HG03521 (cell line): ENCODE results near the gene ARHGAP23.
"Not testable (repeated sequence)": the region's sequence is repeated elsewhere in the genome, so short reads cannot be mapped to it uniquely, and the experiment has no call there.

Source experiments
- ATAC-seq: cut with Tn5 transposase; IDR thresholded peaks from one replicate; pipeline ENCODE4 v1.9.1; 2021; ENCODE audit warnings: mild to moderate bottlenecking, moderate library complexity; ENCODE audit not compliant: unreplicated experiment

Gene ARHGAP23

DNA sequence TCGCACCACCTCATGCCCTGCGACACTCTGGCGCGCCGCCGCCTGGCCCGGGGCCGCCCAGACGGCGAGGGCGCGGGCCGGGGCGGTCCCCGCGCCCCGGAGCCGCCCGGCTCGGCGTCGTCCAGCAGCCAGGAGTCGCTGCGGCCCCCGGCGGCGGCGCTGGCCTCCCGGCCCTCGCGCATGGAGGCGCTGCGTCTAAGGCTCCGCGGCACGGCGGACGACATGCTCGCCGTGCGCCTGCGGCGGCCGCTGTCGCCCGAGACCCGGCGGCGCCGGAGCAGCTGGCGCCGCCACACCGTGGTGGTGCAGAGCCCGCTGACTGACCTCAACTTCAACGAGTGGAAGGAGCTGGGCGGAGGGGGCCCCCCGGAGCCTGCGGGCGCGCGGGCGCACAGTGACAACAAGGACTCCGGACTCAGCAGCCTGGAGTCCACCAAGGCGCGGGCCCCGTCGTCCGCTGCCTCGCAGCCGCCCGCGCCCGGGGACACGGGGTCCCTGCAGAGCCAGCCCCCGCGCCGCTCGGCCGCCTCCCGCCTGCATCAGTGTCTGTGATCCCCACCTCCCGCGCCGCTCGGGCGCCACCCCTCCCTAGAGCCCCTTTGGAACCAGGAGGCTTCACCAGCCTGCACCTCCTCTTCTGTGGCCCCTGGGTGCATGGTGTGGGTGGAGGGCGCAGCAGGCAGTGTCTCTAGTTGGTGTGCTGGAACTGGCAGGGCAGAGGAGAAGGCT lies 82.3 kb downstream of the ARHGAP23 start:
- ATAC-seq: no peak

DNA sequence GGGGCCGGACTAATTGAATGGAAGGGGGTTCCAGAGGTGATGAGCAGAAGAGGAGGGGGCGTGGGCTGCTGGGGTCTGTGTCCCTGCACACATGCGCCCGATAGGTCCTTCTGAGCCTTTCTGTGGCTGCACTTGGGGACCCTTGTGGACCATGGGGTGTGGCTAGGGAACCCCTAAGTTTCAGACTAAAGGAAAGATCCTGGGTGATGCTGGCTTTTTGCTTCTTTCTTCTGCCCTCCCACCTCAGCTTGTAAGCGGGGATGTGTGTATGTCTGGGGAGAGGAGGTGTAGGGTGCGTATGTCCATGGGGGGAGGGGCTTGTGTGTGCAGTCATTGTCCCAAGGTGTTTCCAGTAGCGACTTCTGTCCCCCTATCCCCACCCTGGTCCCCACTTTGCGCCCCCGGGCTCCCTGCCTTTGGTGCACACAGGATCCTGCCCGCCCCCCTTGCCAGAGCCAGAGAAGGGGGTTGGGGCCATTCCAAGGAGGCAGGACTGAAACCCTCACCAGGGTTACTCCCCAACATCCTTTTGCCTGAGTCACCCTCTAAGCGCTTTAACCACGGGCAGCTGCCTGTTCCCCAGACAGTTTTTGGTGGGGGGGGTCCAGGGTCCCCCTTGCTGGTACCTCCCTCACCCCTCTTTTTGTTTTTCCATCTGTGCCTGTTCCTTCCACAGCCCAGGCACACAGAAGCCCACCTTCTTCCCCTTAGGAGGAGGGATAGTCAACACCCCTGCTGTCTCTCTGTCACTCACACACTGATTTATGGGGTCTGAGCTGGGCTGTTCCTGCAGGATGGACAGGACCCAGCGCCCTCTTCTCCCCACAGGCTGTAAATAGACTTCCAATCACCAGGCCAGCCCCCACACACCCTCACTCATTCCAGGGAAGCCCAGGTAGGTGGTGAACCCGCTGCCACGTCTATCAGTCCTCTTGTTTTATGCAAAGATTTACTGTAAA lies 83.2 kb downstream of the ARHGAP23 start:
- ATAC-seq: no peak

DNA sequence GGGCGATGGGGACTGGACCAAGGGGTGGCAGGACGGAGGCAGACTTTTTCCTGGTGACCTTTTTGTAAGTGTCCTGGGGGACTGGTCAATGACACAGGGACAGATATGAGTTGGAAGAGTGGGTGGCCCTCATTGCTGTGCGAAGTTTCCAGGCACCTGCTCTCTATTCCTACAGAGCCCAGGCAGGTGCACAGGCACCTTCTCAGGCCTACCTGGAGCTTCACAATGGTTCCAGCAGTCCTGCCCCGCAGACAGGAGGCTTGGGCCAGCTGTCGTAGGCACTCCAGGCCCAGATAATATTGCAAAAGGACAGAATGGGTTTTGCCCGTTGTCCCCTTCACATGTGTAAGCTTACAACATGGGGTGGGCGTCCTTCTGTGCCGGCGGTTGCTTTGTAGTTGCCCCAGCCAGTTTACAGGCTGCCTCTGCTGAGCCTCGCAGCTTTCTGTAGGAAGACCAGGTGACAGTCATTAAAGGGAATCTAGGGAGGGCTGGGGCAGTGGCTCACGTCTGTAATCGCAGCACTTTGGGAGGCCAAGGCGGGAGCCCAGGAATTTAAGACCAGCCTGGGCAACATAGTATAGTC lies 84.3 kb downstream of the ARHGAP23 start:
- no peak for ATAC-seq

DNA sequence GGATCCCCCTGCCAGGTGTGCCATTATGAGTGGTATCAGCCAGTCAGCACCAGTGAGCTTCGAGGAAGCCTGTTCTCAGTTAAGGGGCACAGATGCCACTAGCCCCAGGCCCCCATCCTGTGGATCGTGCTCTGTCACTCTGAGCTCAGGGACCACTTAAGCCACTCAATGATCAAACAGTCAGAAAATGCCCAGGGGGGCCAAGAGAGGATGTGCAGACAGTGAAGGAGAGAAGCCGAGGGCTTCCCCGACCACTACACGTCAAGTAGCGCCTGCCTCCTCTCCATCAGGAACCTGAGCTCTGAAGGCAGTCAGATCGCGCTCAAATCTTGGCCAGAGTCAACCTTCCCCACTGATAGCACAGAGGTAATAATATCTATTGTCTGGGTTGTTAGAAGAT lies 98.3 kb downstream of the ARHGAP23 start:
- not testable (repeated sequence) for ATAC-seq

DNA sequence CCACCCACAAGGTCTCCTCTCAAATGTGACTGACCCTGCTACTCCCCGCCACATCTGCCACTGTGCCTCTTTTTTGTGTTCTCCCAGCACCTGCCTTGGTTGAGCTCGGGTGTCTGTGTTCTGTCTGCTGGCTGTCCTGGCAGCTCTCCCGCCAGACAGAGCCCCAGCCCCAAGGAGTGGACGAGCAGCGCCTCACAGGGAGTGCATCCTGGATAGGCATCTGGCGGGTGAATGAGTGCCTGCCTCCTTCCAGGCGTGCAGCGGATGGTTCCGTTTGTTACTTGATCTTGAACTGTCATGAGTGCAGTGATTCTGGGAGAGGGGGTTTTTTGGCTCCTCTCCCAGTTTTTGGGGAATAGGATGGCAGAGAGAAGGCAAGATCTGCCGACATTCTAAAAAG lies 99.9 kb downstream of the ARHGAP23 start:
- ATAC-seq: not testable (repeated sequence)

DNA sequence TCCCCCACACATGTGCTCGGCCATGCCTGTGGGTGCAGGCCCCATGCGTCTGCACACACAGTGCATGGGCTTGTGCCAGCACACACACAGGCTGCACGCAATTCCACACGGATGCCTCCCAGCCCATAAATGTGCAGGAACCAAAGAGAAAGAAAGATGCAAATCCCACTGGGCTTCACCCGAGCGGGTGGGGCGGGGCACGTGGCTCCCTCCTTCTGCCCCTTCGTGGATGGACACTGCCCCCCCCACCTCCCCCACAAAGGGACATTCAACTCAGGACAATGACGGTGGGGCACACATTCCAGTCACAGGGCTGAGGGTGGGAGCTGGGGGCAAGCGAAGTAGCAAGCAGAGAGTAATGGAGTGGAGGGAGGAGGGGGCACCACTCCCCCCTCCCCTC lies 102.6 kb downstream of the ARHGAP23 start:
- not testable (repeated sequence) for ATAC-seq

DNA sequence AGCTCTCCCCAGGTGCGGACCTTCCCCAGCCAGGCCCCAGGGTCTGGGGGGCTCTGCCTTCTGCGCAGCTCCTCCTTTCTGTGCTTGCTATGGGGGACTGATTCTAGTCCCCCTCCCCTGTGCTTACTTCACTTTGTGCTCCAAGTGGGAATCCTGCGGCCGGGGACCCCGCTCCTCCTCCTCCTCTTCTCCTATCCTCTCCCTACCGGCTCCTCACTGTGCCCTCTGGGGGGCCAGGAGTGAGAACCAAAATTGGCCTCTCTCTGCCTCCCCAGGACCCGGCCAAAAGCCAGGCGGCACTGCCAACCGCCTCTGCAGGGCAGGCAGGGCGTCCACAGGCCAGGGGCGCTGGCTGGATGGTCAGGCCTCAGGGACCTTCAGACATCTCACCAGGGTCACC lies 103.5 kb downstream of the ARHGAP23 start:
- not testable (repeated sequence) for ATAC-seq

DNA sequence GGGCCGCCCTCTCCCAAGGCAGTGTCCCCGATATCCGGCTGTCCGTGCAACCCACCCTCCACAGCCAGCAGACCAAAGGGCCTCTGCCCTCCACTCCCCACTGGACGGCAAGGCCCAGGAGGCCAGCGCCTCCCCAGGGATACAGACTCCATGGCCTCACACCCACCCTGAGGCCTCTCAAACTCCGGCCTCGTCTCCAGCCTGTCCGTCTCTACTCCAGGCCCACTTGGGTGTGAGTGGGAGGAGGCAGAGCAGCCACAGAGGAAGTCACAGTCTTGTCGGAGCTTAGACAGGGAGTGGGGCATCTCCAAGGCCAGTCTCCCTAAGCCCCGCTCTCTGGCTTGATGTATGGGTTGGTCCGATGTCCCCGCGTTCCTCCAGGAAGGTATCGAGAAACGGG lies 104.2 kb downstream of the ARHGAP23 start:
- ATAC-seq: no peak

DNA sequence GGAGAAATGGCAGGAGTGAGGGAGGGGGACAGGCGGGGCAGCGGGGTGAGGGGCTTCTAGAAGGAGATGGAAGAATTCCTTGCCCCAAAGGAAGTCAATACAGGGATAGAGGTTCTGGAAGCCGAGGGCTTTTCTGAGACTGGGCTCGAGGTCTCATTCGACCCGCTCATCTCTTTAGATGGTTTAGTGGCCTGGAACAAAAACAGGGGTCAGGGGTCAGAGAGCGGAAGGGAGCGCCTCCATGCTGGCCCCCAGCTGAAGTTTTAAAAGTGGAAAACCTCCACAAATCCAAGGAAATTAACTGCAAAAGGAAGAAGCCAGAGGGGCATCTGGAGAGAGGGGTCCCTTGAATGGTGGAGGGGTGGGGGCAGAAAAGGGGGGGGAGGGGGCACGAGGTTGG lies 105.0 kb downstream of the ARHGAP23 start:
- no peak for ATAC-seq

DNA sequence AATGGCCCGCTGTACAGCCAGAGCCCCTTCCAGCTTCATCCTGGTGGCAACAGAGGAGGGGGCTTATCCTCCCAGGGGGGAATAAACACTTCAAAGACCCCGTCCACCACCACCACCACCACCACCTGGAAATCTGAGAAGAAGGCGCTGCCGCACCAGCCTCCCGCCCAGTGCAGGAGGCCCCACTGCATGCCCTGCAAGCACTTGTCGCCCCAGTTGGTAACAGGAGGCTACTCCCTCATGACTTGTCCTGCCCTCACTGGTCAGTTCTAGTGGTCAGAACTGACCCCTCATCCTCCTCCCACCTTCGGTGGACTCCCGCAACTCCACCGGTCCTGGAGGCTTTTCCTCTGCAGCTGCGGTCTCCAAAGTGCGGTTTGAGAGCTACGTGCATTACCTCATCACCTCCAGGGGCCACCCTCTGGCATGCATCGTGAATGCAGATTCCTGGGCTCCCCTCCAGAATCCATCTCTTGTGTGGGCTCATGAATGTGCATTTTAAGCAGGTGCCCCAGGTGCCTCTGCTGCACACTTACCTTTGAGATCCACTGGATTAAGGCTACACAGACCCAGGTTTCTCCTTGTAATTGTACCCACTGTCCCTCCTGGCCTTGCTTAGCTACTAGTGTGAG lies 105.7 kb downstream of the ARHGAP23 start:
- no peak for ATAC-seq

DNA sequence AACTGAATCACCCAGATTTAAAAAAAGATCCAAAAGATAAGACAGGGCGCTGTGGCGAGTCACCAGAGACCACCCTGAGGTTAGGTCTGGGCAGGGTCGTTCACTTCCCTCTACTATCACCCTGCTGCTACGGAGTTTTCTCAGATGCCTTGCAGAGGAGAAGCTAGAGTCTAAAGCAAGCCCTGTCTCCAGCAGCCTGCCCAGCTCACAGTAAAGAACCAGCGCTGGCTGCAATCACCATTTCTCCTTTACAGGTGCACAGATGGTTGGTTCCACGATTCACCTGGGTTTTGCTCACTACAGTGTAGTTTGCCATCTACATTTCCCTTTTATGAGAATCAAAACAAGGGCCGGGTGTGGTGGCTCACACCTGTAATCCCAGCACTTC lies 106.2 kb downstream of the ARHGAP23 start:
- ATAC-seq: no peak

DNA sequence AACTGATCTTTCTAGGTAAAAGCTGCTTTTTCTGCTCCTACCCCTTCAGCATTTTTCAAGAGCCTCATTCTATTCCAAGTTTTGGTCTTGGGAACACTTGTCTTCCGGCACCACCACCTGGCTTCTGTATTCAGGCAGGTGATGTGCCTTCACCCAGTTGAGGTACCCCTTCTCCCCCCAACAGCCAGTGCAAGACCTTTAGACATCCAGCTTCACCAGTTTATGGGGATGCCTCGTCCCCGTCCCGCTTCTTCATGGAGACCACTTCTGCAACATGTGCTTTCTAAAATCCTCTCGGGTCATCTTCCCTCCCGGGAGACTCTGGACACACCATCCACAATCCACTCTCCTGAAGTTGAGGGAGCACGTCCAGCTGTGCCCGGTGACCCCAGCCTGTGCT lies 107.6 kb downstream of the ARHGAP23 start:
- no peak for ATAC-seq

DNA sequence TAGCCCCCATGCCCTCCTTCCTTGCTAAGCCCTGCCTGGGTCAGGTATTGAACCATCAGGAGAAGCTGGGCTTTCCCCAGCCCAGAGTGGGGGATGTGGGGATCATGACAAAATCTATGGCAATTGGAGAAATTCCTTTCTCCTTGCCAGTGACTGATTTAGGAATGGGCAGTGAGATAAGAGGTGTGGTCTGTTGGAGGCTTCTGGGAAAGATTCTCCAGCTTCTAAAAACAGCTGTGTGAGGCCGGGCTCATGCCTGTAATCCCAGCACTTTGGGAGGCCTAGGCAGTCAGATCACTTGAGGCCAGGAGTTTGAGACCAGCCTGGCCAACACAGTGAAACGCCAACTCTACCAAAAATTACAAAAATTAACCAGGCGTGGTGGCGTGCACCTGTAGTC lies 108.4 kb downstream of the ARHGAP23 start:
- no peak for ATAC-seq

DNA sequence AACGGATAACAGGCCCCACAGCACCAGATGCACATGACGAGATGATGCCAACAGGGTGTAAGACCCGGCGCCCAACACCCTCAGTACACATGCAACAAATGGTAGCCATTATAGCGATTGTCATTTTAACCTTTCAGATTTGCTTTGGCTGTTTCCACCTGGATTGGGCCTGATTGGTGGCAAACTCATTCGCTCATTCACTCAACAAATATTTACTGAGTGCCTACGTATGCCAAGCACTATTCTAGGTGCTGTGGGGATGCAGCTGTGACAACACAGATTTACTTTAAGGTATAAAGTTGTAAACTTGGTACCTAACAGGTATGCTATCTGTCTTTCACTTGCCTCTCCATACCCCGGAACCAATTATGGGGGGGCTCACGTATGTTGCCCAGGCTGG lies 110.6 kb downstream of the ARHGAP23 start:
- no peak for ATAC-seq

DNA sequence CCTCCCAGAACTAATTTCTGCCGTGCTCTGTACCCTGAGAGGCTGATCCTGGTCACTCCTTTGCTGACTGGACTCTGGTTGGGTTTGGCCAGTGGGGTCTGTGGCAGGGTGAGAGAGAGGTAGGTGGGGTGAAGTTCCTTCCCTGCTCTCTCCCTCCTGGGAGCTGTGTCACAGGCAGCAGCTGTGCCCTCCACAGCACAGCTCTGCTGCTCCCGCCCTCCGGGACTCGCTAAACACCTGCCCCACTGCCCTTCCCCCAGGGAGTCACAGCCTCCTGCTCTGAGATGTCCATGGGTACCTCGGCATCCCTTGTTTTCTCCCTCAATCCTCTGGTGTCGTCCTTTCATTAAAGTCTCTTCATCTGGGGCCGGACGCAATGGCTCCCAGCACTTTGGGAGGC lies 111.1 kb downstream of the ARHGAP23 start:
- no peak for ATAC-seq

DNA sequence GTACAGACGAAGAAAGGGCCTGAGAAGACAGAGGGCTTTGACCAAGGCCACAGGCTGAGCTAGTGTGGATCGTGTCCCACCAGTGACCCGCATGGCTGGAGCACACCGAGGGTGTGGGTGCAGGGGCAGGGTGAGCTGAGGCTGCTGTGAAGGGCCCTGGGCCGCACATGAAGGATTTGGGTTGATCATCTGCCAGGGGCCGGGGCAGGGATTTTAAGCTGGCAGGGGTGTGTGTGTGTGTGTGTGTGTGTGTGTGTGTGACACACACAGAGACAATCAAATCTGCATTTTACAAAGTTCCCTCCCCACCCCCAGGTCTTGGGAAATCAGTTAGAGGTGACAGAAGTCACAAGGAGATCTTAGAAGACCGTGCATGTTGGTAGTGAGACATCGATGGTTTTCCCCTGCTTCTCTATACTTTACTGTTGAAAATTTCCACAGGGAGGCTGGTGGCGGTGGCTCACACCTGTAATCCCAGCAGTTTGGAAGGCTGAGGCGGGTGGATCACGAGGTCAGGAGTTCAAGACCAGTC lies 112.3 kb downstream of the ARHGAP23 start:
- no peak for ATAC-seq

DNA sequence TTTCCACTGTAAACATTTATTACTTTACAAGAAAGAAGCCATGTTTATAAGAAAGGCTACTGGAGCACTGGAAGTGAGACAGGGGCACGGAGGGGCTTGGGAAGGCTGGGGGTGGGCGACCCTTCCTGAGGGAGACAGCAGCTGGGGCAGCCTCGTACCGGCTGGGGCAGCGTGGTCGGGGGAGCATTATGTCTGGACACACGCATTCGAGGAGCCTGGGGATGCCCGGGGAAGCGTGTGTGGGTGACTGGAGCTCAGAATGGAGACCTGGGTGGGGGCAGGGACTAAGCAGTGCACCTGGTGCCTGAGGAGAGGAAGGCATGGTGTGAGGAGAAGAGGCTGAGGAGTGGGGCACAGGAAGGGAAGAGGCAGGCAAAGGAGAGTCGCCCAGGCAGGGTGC lies 113.0 kb downstream of the ARHGAP23 start:
- no peak for ATAC-seq

DNA sequence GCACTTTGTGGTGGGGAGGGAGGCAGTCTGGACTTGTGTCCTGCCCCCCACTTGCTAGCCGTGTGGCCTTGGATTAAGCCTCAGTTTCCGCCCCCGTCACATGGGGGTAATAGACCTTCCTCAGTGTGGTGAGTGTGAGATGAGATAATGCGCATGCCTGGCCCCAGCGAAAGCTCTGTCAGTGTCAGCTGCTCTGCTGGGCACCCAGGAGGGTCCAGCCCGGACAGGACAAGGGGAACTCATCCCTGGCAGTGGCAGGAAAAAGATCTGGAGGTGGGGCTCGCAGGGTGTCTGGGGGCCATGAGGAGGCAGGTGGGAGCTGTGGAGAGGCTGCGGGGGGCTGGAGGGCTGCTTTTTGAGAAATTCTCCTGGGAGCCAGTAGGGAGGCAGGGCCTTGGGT lies 114.0 kb downstream of the ARHGAP23 start:
- no peak for ATAC-seq

DNA sequence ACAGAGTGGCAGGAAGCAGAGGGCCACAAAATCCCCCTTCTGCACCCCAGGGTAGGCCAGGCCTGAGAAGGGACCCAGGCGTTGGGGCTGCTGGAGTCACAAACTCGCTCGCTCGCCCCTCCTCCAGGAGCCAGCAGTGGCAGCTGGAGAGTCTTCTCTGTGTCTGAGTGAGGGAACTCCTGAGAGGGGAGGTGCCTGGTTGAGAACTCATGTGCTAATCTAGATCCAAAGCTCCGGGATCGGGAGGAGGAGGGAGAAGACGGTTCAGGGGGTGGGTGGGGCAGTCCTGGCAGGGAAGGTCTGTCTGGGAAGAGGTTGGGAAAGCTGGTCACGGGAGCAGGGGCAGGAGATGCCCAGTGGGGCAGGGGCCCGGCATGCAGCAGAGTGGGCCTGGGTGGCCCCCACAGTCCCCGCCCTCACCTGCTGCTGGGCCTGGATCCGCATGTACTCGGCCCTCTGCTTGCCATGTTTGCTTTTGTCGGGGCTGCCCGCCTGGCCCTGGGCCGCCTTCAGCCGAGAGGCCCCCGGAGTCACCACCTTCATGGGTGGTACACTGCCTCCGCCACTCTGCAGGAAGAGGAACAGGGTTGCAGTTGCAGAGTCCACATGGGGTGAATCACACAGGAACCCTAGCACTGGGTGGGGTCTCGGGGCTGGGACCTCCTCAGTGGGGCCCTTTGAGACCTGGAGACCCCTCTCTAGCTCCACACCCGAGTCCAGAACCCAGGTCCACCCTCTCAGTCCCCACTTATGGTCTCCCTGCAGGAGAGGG lies 115.3 kb downstream of the ARHGAP23 start:
- no peak for ATAC-seq

DNA sequence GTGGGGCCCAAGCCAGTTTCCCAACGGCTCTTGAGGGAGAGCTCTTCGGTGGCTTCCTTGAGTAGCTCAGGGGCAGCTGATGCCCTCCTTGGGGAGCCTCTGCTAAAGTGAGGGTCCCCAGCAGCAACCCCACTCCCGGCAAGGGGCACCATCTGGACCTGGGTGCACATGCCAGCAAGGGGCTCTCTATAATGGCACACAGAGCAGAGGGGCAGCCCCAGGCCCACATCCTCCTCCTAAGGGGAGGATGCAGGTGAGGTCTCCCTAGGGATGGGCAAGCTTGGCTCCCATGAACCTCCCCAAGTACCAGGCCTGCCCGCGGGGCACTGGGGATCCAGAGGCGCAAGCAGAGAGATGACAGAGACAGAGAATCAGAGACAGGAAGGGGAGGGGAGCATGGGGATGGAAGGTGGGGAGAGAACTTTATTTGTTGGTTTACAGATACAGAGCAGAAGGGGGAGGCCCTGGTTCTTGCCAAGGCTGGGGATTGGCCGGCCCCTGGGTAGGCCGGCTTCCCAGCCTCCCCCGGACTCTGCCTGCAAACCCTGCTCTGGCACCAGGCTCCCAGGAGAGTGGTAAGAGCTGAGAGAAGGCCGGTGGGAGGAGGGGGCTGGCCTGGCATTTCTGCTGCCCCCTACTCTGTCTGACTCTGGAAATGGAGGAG lies 116.0 kb downstream of the ARHGAP23 start:
- no peak for ATAC-seq
